Measurements from ENCODE around the gene SAMD4A.

- TF ChIP-seq CEBPB (IDR thresholded peaks at IDR 0.05) (no peak), FOXM1 (IDR thresholded peaks at IDR 0.05; ENCODE audit: borderline replicate concordance, low read depth) (no peak), EP300 (IDR thresholded peaks at IDR 0.05; ENCODE audit: borderline replicate concordance) (no peak), EGR1 (IDR thresholded peaks at IDR 0.05) (no peak), REST (IDR thresholded peaks at IDR 0.05; ENCODE audit: low read depth) (no peak), MAX (IDR thresholded peaks at IDR 0.05) (no peak), ZBTB7A (IDR thresholded peaks at IDR 0.05; ENCODE audit: low read depth) (no peak), CREB1 (IDR thresholded peaks at IDR 0.05; ENCODE audit: low read depth) (no peak), RAD21 (IDR thresholded peaks at IDR 0.05; ENCODE audit: low read depth) (no peak), YY1 (IDR thresholded peaks at IDR 0.05; ENCODE audit: low read depth) (no peak), TAF1 (IDR thresholded peaks at IDR 0.05; ENCODE audit: low read depth) (no peak), NFIC (IDR thresholded peaks at IDR 0.05) (no peak)
Observed at GRCh38 chr14:54631016-54631415, 64.1 kb downstream of the SAMD4A start.

Data from Ishikawa (cell line).